IMR-90 (cell line): ENCODE results near the gene C16orf96. TPM values are rescaled to one million over a fixed set of nuclear protein-coding genes. Genes with fewer than 3 reads are reported as not detected.

Experiments
- ATAC-seq: fragments of 200-7000 bp; cut with Tn5 transposase; 2 replicates; pipeline ENCODE4 v1.9.1; 2020; ENCODE audit warnings: low read depth, mild to moderate bottlenecking, moderate library complexity
- BruUV-seq: library from RNA; stranded (reverse); fragments of 400-500 nt; replicated peaks from 2 replicates; lab custom pipeline; 2021; lab: Mats Ljungman, UMichigan
- CTCF ChIA-PET: fragments of 300-600 bp; formaldehyde crosslinking; extraction: SDS; loops from one replicate; lab custom pipeline; 2021; ENCODE audit warnings: antibody characterized with exemption; lab: Yijun Ruan, JAX
- POLR2A ChIA-PET: fragments of 300-600 bp; sonication (Branson Sonifier 250); formaldehyde crosslinking; loops from one replicate; lab custom pipeline; 2022; ENCODE audit warnings: antibody characterized with exemption; ENCODE audit not compliant: unreplicated experiment; lab: Charles Lee
- DNase-seq: peaks from one replicate; pipeline ENCODE4 v3.0.0; 2013
- H2AFZ ChIP-seq: replicated peaks from 2 replicates; pipeline ENCODE3; 2013; ENCODE audit warnings: low read length, mild to moderate bottlenecking; ENCODE audit not compliant: poor library complexity
- H2AK5ac ChIP-seq: 2 replicates; pipeline ENCODE4 v1.6.1; 2013; ENCODE audit warnings: low read depth, low read length, inconsistent platforms
- H2AK9ac ChIP-seq: replicated peaks from 2 replicates; pipeline ENCODE3; 2013; ENCODE audit warnings: mild to moderate bottlenecking, low read depth, low read length, moderate library complexity; ENCODE audit not compliant: poor library complexity
- H2BK120ac ChIP-seq: 2 replicates; pipeline ENCODE4 v1.6.1; 2013; ENCODE audit warnings: low read depth, low read length, inconsistent platforms
- H2BK15ac ChIP-seq: 3 replicates; pipeline ENCODE4 v1.6.1; 2013; ENCODE audit warnings: low read depth, low read length, inconsistent platforms
- H2BK20ac ChIP-seq: 2 replicates; pipeline ENCODE4 v1.6.1; 2013; ENCODE audit warnings: low read depth, mild to moderate bottlenecking, inconsistent platforms, low read length, moderate library complexity
- H2BK5ac ChIP-seq: 2 replicates; pipeline ENCODE4 v1.6.1; 2013; ENCODE audit warnings: mild to moderate bottlenecking, low read depth, low read length, inconsistent platforms; ENCODE audit not compliant: poor library complexity, severe bottlenecking
- H3K14ac ChIP-seq: replicated peaks from 2 replicates; pipeline ENCODE4 v1.6.1; 2013; ENCODE audit warnings: low read depth, low read length, inconsistent platforms
- H3K18ac ChIP-seq: 2 replicates; pipeline ENCODE4 v1.6.1; 2013; ENCODE audit warnings: low read depth, low read length, control low read depth
- H3K23ac ChIP-seq: 2 replicates; pipeline ENCODE4 v1.6.1; 2013; ENCODE audit warnings: low read depth, low read length, inconsistent platforms
- H3K27ac ChIP-seq: 2 replicates; pipeline ENCODE4 v1.5.1; 2013; ENCODE audit warnings: mild to moderate bottlenecking, control low read depth, low read length; ENCODE audit not compliant: insufficient read depth
- H3K27me3 ChIP-seq: 2 replicates; pipeline ENCODE4 v1.6.1; 2013; ENCODE audit warnings: low read length; ENCODE audit not compliant: control insufficient read depth, insufficient read depth
- H3K36me3 ChIP-seq: 2 replicates; pipeline ENCODE4 v1.6.1; 2013; ENCODE audit warnings: low read length, mixed read lengths; ENCODE audit not compliant: control insufficient read depth, insufficient read depth
- H3K4ac ChIP-seq: 2 replicates; pipeline ENCODE4 v1.6.1; 2013; ENCODE audit warnings: low read depth, low read length, inconsistent platforms
- H3K4me1 ChIP-seq: 2 replicates; pipeline ENCODE4 v1.6.1; 2013; ENCODE audit warnings: low read length, mixed read lengths; ENCODE audit not compliant: control insufficient read depth, insufficient read depth
- H3K4me2 ChIP-seq: 2 replicates; pipeline ENCODE4 v1.6.1; 2013; ENCODE audit warnings: low read depth, mild to moderate bottlenecking, control low read depth, low read length, moderate library complexity
- H3K4me3 ChIP-seq: 2 replicates; pipeline ENCODE4 v1.5.1; 2013; ENCODE audit warnings: low read depth, mild to moderate bottlenecking, control low read depth, low read length, moderate library complexity; ENCODE audit not compliant: insufficient read depth
- H3K56ac ChIP-seq: 2 replicates; pipeline ENCODE4 v1.6.1; 2013; ENCODE audit warnings: low read length, inconsistent platforms; ENCODE audit not compliant: insufficient read depth; ENCODE audit errors: extremely low read depth
- H3K79me1 ChIP-seq, 2 experiments: 2 replicates each; pipeline ENCODE4 v1.6.1; 2013; ENCODE audit warnings: low read length in 2 of 2, inconsistent platforms in 1 of 2, low read depth in 1 of 2
- H3K9ac ChIP-seq: 2 replicates; pipeline ENCODE4 v1.6.1; 2013; ENCODE audit warnings: low read depth, low read length, control low read depth
- H3K9me1 ChIP-seq: 2 replicates; pipeline ENCODE4 v1.6.1; 2013; ENCODE audit warnings: low read length, inconsistent platforms; ENCODE audit not compliant: insufficient read depth
- H3K9me3 ChIP-seq: 2 replicates; pipeline ENCODE4 v1.6.1; 2013; ENCODE audit warnings: low read length; ENCODE audit not compliant: control insufficient read depth, insufficient read depth
- H4K20me1 ChIP-seq: 2 replicates; pipeline ENCODE4 v1.6.1; 2013; ENCODE audit warnings: low read length, inconsistent platforms; ENCODE audit not compliant: insufficient read depth
- H4K5ac ChIP-seq: 2 replicates; pipeline ENCODE4 v1.6.1; 2013; ENCODE audit warnings: mild to moderate bottlenecking, low read depth, low read length, control low read depth
- H4K8ac ChIP-seq, 2 experiments: 2 replicates each; pipeline ENCODE4 v1.6.1; 2013; ENCODE audit warnings: low read depth in 2 of 2, low read length in 2 of 2, control low read depth in 1 of 2, inconsistent platforms in 1 of 2
- H4K91ac ChIP-seq: 2 replicates; pipeline ENCODE4 v1.6.1; 2013; ENCODE audit warnings: low read depth, low read length, inconsistent platforms; ENCODE audit not compliant: insufficient read depth
- FOS ChIP-seq: fragments of 150-350 bp; IDR thresholded peaks from 2 replicates; pipeline ENCODE4 v1.6.1; 2016; ENCODE audit warnings: low read depth, low read length
- MAFK ChIP-seq: IDR thresholded peaks from 2 replicates; pipeline ENCODE4 v1.6.1; 2012; ENCODE audit warnings: low read depth, low read length, improper control_type of control experiment
- POLR2A ChIP-seq: IDR thresholded peaks from 2 replicates; pipeline ENCODE4 v1.6.1; 2012; ENCODE audit warnings: mild to moderate bottlenecking, low read depth, low read length
- RFX5 ChIP-seq: IDR thresholded peaks from 2 replicates; pipeline ENCODE4 v1.8.0; 2012; ENCODE audit warnings: low read depth, mild to moderate bottlenecking, low read length, moderate library complexity
- WGBS, 2 experiments: methylation state at CpG; one replicate each; pipeline versions ENCODE4 v1.1.5 to v1.1.7; 2013; ENCODE audit warnings: missing lambda C conversion rate in 2 of 2; ENCODE audit not compliant: insufficient read length in 1 of 2; ENCODE audit errors: extremely low coverage in 2 of 2; 5-methylcytosine and 5-hydroxymethylcytosine counted together
- dilution Hi-C: fragments of 300-500 bp; cut with HindIII; formaldehyde crosslinking; loops from one replicate; pipeline ENCODE4 v1.14.3; 2018; ENCODE audit warnings: low sequenced_read_pairs; ENCODE audit not compliant: unreplicated experiment
- in situ Hi-C: fragments of 300-500 bp; cut with MboI; formaldehyde crosslinking; loops from 3 replicates; pipeline ENCODE4 v1.14.3; 2019; ENCODE audit warnings: low sequenced_read_pairs, inconsistent platforms, mixed read lengths
- intact Hi-C: fragments of 100-400 bp; cut with micrococcal nuclease; formaldehyde crosslinking; loops from 2 replicates; pipeline ENCODE4 v1.10.0; 2022
- polyA plus RNA-seq, 3 experiments: library from polyadenylated mRNA; depleted of rRNA; stranded (reverse); fragments of >200 nt; gene quantifications; 2 replicates each; pipeline ENCODE4 v1.2.3, GENCODE V29; 2012; ENCODE audit warnings: low replicate concordance in 1 of 3
- total RNA-seq: library from RNA; depleted of rRNA; stranded (reverse); fragments of >200 nt; gene quantifications from 2 replicates; pipeline ENCODE4 v1.2.3, GENCODE V29; 2012
- TF ChIP-seq, protein P1 (sequence below): fragments of 150-350 bp; IDR thresholded peaks from 2 replicates; pipeline ENCODE4 v1.6.1; 2016; ENCODE audit warnings: low read depth, mild to moderate bottlenecking, low read length, moderate library complexity, borderline replicate concordance

The C16orf96 gene
- total and polyA plus RNA-seq, 2 of the 4 experiments (the other 2 are of a cell fraction), result not detected

DNA sequence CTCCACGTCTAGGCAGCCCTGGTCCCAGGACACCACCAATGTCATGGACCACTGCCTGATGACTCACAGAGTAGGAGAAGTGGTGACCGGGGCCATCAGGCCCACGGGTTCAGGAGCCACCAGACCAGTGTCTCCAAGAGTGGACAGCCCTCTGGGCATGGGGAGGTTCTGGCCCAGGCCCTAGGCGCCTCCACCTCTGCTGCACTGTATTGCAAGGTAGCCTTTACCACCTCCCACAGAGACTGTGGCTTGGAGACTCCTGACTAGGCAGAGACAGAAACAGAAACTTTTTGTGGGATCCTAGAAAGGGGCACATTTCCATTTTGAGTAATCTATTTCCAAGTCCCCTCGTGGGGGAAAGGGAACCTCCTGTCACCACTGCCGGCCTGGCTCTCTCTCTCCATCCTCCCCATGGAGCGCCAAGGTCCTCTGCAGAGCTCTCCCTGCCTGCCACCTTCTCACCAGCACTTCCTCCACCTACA is 20.5 kb upstream of the C16orf96 start:
- 83% methylated on average over 4 of the region's 7 CpGs; no CpG with 5 or more reads in 1 of the 2 experiments for WGBS, 2 experiments
- no peak overlapping the region for H4K5ac ChIP-seq
- no peak overlapping the region for H3K56ac ChIP-seq
- no peaks in the 10 kb centered on the region; the same call in 1 of the 2 replicates for H3K36me3 ChIP-seq
- no peak overlapping the region for H2BK15ac ChIP-seq
- intact Hi-C loops, result no loop called here
- H4K20me1 ChIP-seq, result no peaks in the 10 kb centered on the region
- peaks cover 8% of the 10 kb centered on the region for H3K9me3 ChIP-seq
- in situ Hi-C loops, result no loop called here
- no peak overlapping the region for H3K23ac ChIP-seq
- peaks cover 4 to 31% of the 10 kb centered on the region in 2 experiments; a peak in 2 of 4 replicates for H3K79me1 ChIP-seq
- no peak overlapping the region for H3K14ac ChIP-seq
- no peak overlapping the region for H3K9ac ChIP-seq
- DNase-seq (no peak), ATAC-seq (no peak)
- no peak overlapping the region for H2AK5ac ChIP-seq
- no peak overlapping the region for H2BK5ac ChIP-seq
- no peak overlapping the region for H3K4me2 ChIP-seq
- no peak overlapping the region for H4K8ac ChIP-seq
- H3K27ac ChIP-seq, result no peak overlapping the region
- CTCF ChIA-PET, result interaction anchor here (1.0 kb wide), 1 partner anchor 25 kb away, joined by 3 read pairs; no protein-coding TSS in a partner anchor
- dilution Hi-C loops, result no loop called here
- peaks cover 6% of the 10 kb centered on the region for H3K4me1 ChIP-seq
- no peak for TF ChIP-seq RFX5
- no peak for TF ChIP-seq MAFK
- TF ChIP-seq POLR2A, result no peak
- TF ChIP-seq, protein P1, sequence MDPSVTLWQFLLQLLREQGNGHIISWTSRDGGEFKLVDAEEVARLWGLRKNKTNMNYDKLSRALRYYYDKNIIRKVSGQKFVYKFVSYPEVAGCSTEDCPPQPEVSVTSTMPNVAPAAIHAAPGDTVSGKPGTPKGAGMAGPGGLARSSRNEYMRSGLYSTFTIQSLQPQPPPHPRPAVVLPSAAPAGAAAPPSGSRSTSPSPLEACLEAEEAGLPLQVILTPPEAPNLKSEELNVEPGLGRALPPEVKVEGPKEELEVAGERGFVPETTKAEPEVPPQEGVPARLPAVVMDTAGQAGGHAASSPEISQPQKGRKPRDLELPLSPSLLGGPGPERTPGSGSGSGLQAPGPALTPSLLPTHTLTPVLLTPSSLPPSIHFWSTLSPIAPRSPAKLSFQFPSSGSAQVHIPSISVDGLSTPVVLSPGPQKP, result no peak
- TF ChIP-seq FOS, result no peak
- no peak overlapping the region for H3K4ac ChIP-seq
- H3K18ac ChIP-seq, result no peak overlapping the region
- BruUV-seq, result no TSS peak
- no peak overlapping the region for H2BK20ac ChIP-seq
- POLR2A ChIA-PET, result no interaction called here
- H2AFZ ChIP-seq, result no peak overlapping the region
- no peak overlapping the region for H2BK120ac ChIP-seq
- H3K4me3 ChIP-seq, result no peak overlapping the region
- H3K9me1 ChIP-seq, result peaks cover 3% of the 10 kb centered on the region
- H4K91ac ChIP-seq, result no peak overlapping the region
- no peaks in the 10 kb centered on the region; the same call in 1 of the 2 replicates for H3K27me3 ChIP-seq
- H2AK9ac ChIP-seq, result no peak overlapping the region
